ENCODE results near the gene AGAP1.

Gene AGAP1

GRCh38 chr2:236046715-236047114 is 552.9 kb downstream of the AGAP1 start:
- Histone ChIP-seq H3K4me1 (ENCODE audit: control insufficient read depth, insufficient read depth, low read length) (peaks cover 13% of the 10 kb centered on the region), H3K36me3 (ENCODE audit: control insufficient read depth, insufficient read depth, low read length) (peaks cover 7% of the 10 kb centered on the region), H3K4me3 (ENCODE audit: low read depth, low read length) (no peak overlapping the region), H3K27me3 (ENCODE audit: control insufficient read depth, insufficient read depth, low read length) (no peaks in the 10 kb centered on the region), H3K27ac (ENCODE audit: low read depth, low read length) (no peak overlapping the region), H3K9ac (ENCODE audit: low read length) (no peak overlapping the region), H3K9me3 (ENCODE audit: control insufficient read depth, insufficient read depth, low read depth, low read length) (no peaks in the 10 kb centered on the region)

DNA sequence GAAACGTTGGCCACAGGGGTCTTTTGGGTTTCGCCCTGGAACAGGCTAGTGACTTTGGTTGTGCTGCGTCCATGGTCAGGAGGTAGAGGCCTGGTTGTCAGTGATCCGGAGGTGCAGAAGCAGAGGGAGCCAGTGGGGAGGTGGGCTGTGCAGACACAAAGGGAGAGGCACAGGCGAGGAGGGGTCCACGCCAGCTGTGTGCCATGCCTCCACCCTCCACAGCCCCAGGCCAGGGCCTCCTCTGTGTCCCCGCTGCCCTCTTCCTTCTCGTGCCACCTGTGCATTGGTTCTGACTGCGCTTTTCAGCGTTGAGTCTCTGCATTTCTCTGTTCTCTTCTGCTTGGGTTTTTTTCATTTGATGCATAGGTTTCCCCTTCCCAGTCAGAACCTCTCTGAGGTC is 553.3 kb downstream of the AGAP1 start:
- Histone ChIP-seq H3K9ac (ENCODE audit: low read length) (no peak overlapping the region), H3K27me3 (ENCODE audit: control insufficient read depth, insufficient read depth, low read length) (no peaks in the 10 kb centered on the region), H3K4me3 (ENCODE audit: low read depth, low read length) (no peak overlapping the region), H3K36me3 (ENCODE audit: control insufficient read depth, insufficient read depth, low read length) (peaks cover 7% of the 10 kb centered on the region), H3K9me3 (ENCODE audit: control insufficient read depth, insufficient read depth, low read depth, low read length) (no peaks in the 10 kb centered on the region), H3K27ac (ENCODE audit: low read depth, low read length) (no peak overlapping the region), H3K4me1 (ENCODE audit: control insufficient read depth, insufficient read depth, low read length) (peaks cover 15% of the 10 kb centered on the region)

GRCh38 chr2:236047886-236048540 is 554.2 kb downstream of the AGAP1 start:
- Histone ChIP-seq H3K27ac (ENCODE audit: low read depth, low read length) (no peak overlapping the region), H3K9me3 (ENCODE audit: control insufficient read depth, insufficient read depth, low read depth, low read length) (no peaks in the 10 kb centered on the region), H3K27me3 (ENCODE audit: control insufficient read depth, insufficient read depth, low read length) (no peaks in the 10 kb centered on the region), H3K4me3 (ENCODE audit: low read depth, low read length) (no peak overlapping the region), H3K36me3 (ENCODE audit: control insufficient read depth, insufficient read depth, low read length) (peaks cover 7% of the 10 kb centered on the region), H3K4me1 (ENCODE audit: control insufficient read depth, insufficient read depth, low read length) (peaks cover 22% of the 10 kb centered on the region), H3K9ac (ENCODE audit: low read length) (no peak overlapping the region)

DNA sequence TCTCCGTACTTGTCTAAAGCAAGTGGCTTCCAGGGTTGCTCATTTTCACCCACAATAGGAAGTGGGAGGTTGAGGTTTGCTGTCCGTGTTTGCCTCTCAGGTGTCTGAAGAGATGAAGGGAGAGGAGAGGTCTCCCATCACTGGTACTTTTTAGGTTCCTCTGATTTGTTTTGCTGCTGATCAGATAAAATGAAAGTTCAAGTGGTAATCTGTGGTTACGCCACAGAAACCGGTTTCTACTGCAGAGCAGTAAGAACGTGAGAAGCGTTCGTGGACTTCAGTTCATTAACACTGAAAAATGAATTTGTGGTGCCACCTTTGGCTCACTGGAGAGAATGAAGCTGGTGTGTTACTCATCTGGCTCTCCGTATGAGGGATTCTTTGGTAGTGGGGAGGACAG is 556.1 kb downstream of the AGAP1 start:
- Histone ChIP-seq H3K36me3 (ENCODE audit: control insufficient read depth, insufficient read depth, low read length) (peaks cover 7% of the 10 kb centered on the region), H3K27ac (ENCODE audit: low read depth, low read length) (no peak overlapping the region)

DNA sequence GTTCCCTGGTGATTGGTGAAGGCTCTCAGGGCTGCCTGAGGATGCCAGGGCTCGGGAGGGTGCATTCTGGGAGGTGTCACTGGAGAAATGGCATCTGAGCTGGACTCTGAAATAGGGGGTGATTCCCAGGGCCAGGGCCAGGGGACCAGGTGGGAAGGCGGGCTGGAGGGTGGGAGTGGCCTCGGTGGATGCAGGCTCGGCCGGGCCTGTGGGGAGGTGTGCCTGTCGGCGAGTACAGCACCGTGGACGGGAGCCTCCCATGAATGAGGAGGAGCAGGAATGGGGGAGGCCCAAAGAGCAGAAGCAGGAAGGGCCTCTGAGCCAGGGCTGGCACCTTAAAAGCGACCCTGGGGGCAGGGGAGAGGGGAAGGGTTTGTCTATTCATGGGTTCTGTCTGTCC is 557.5 kb downstream of the AGAP1 start:
- Histone ChIP-seq H3K4me1 (ENCODE audit: control insufficient read depth, insufficient read depth, low read length) (peaks cover 31% of the 10 kb centered on the region), H3K36me3 (ENCODE audit: control insufficient read depth, insufficient read depth, low read length) (peaks cover 7% of the 10 kb centered on the region), H3K4me3 (ENCODE audit: low read depth, low read length) (no peak overlapping the region), H3K27me3 (ENCODE audit: control insufficient read depth, insufficient read depth, low read length) (no peaks in the 10 kb centered on the region), H3K9ac (ENCODE audit: low read length) (no peak overlapping the region), H3K27ac (ENCODE audit: low read depth, low read length) (no peak overlapping the region), H3K9me3 (ENCODE audit: control insufficient read depth, insufficient read depth, low read depth, low read length) (no peaks in the 10 kb centered on the region)

More for the DNA sequence above, 556.1 kb downstream of the AGAP1 start:
- Histone ChIP-seq H3K4me1 (ENCODE audit: control insufficient read depth, insufficient read depth, low read length) (peaks cover 36% of the 10 kb centered on the region), H3K9ac (ENCODE audit: low read length) (no peak overlapping the region), H3K4me3 (ENCODE audit: low read depth, low read length) (no peak overlapping the region), H3K9me3 (ENCODE audit: control insufficient read depth, insufficient read depth, low read depth, low read length) (no peaks in the 10 kb centered on the region), H3K27me3 (ENCODE audit: control insufficient read depth, insufficient read depth, low read length) (no peaks in the 10 kb centered on the region)

GRCh38 chr2:236051806-236052205 is 558.0 kb downstream of the AGAP1 start:
- Histone ChIP-seq H3K27ac (ENCODE audit: low read depth, low read length) (no peak overlapping the region), H3K27me3 (ENCODE audit: control insufficient read depth, insufficient read depth, low read length) (no peaks in the 10 kb centered on the region), H3K36me3 (ENCODE audit: control insufficient read depth, insufficient read depth, low read length) (peaks cover 7% of the 10 kb centered on the region), H3K4me1 (ENCODE audit: control insufficient read depth, insufficient read depth, low read length) (peaks cover 31% of the 10 kb centered on the region), H3K4me3 (ENCODE audit: low read depth, low read length) (no peak overlapping the region), H3K9me3 (ENCODE audit: control insufficient read depth, insufficient read depth, low read depth, low read length) (no peaks in the 10 kb centered on the region), H3K9ac (ENCODE audit: low read length) (no peak overlapping the region)

GRCh38 chr2:236052206-236052605 is 558.4 kb downstream of the AGAP1 start:
- Histone ChIP-seq H3K27ac (ENCODE audit: low read depth, low read length) (no peak overlapping the region), H3K36me3 (ENCODE audit: control insufficient read depth, insufficient read depth, low read length) (peaks cover 7% of the 10 kb centered on the region), H3K4me1 (ENCODE audit: control insufficient read depth, insufficient read depth, low read length) (peaks cover 31% of the 10 kb centered on the region)

DNA sequence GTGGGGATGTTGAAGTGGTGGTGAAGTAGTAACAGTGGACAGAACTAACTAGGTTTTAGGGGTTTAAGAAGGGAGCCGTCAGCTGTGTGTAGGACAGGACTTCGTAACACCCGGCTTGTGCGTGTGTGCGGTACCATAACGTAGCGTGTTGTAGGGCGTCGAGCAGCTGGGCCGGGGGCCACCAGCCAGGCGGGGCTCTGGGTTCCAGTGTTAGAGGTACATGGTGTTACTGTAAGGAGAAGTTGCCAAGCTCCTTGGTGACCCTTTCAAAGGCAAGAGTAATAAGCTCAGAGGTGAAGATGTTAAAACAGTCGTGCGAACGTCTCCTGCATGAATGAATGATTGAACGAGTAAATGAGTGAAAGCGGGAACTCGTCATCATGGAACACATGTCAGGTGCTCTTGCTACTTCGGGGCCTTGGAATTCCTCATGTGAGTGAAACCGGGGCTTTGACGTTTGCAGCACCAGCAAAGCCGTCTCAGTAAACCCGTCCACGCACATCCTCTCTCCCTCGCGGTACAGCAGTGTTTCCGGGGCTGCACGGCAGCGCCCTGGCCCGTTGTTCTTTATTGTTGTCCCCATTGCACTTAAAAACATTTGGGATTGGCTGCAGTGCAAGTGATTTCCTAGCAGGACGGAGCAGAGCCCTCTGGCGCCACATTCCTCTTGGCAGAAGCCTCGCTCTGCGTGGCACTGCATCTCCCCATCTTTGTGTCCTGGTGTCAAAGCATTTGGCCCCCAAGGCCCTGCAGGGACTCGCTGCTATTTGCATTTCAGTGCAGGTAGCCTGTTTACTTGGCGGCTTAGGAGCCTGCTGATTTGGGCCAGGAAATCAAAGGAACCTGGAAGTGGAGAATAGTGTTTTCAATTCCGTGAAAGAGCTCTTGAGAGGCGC is 559.3 kb downstream of the AGAP1 start:
- H3K27ac ChIP-seq (ENCODE audit: low read depth, low read length) = no peak overlapping the region
- peaks cover 9% of the 10 kb centered on the region for H3K36me3 ChIP-seq (ENCODE audit: control insufficient read depth, insufficient read depth, low read length)
- no peak overlapping the region for H3K9ac ChIP-seq (ENCODE audit: low read length)
- peaks cover 3% of the 10 kb centered on the region for H3K9me3 ChIP-seq (ENCODE audit: control insufficient read depth, insufficient read depth, low read depth, low read length)
- H3K27me3 ChIP-seq (ENCODE audit: control insufficient read depth, insufficient read depth, low read length) = no peaks in the 10 kb centered on the region
- H3K4me1 ChIP-seq (ENCODE audit: control insufficient read depth, insufficient read depth, low read length) = peaks cover 31% of the 10 kb centered on the region
- no peak overlapping the region for H3K4me3 ChIP-seq (ENCODE audit: low read depth, low read length)

More at GRCh38 chr2:236052206-236052605, 558.4 kb downstream of the AGAP1 start:
- H3K27me3 ChIP-seq (ENCODE audit: control insufficient read depth, insufficient read depth, low read length) = no peaks in the 10 kb centered on the region
- no peak overlapping the region for H3K4me3 ChIP-seq (ENCODE audit: low read depth, low read length)
- H3K9ac ChIP-seq (ENCODE audit: low read length) = no peak overlapping the region
- no peaks in the 10 kb centered on the region for H3K9me3 ChIP-seq (ENCODE audit: control insufficient read depth, insufficient read depth, low read depth, low read length)

GRCh38 chr2:236054125-236054524 is 560.3 kb downstream of the AGAP1 start:
- H3K9ac ChIP-seq (ENCODE audit: low read length) = no peak overlapping the region
- no peak overlapping the region for H3K4me3 ChIP-seq (ENCODE audit: low read depth, low read length)
- no peaks in the 10 kb centered on the region for H3K27me3 ChIP-seq (ENCODE audit: control insufficient read depth, insufficient read depth, low read length)

DNA sequence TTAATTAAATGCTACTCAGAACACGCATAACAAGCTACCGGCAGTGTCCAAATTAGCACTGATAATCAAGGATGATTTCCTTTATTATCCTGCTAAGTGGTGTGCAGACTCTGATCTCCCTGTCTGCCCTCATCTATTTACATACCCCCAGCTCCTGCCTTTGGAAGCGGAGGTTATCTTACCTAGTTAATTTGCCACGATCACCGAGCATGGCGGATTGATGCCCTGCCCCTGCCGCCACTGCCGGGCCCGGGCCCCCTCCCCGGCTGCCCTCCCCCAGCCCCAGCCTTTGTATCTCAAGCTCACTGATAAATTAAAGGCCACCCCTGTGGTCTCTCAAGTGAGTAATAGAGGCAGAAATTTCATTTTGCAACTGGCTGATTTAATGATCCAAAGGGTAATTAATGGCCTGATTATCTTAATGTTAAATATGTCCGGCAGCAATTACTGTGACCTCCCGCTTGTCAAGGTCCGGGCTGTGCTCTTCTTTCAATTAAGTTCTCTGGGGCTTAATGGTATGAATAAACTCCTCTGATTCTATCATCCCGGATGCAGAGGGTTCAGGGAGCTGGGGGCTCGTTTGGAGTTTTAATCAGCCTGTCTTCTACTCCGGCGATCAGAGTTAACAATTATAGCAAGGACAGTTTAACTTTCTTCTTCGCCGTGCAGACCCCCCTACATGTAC is 560.9 kb downstream of the AGAP1 start:
- Histone ChIP-seq H3K27ac (ENCODE audit: low read depth, low read length) (no peak overlapping the region), H3K36me3 (ENCODE audit: control insufficient read depth, insufficient read depth, low read length) (peaks cover 6% of the 10 kb centered on the region; the same call in 1 of the 2 replicates), H3K9me3 (ENCODE audit: control insufficient read depth, insufficient read depth, low read depth, low read length) (peaks cover 5% of the 10 kb centered on the region), H3K4me1 (ENCODE audit: control insufficient read depth, insufficient read depth, low read length) (peaks cover 31% of the 10 kb centered on the region), H3K9ac (ENCODE audit: low read length) (no peak overlapping the region), H3K27me3 (ENCODE audit: control insufficient read depth, insufficient read depth, low read length) (no peaks in the 10 kb centered on the region), H3K4me3 (ENCODE audit: low read depth, low read length) (no peak overlapping the region)

More at GRCh38 chr2:236054125-236054524, 560.3 kb downstream of the AGAP1 start:
- Histone ChIP-seq H3K36me3 (ENCODE audit: control insufficient read depth, insufficient read depth, low read length) (peaks cover 8% of the 10 kb centered on the region), H3K4me1 (ENCODE audit: control insufficient read depth, insufficient read depth, low read length) (peaks cover 31% of the 10 kb centered on the region), H3K27ac (ENCODE audit: low read depth, low read length) (no peak overlapping the region), H3K9me3 (ENCODE audit: control insufficient read depth, insufficient read depth, low read depth, low read length) (peaks cover 5% of the 10 kb centered on the region)

DNA sequence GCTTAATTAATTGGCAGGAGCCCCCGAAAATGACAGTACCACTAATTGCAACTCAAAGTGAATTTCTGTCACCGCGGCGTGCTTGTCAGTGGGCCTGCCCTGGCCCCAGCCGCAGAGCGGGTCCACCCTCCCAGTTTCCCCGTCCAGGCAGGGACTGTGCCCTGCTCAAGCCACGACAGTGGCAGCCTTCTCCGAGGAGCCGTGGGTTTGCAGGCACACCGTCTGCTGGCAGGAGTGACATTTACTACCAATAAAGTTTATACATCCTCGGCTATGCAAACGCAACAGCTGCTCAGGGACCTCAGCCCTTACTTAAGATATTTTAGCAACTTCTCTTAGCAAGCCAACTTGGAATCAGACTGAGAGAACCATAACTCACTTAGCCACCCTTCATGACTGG is 561.6 kb downstream of the AGAP1 start:
- H3K36me3 ChIP-seq (ENCODE audit: control insufficient read depth, insufficient read depth, low read length) = peaks cover 6% of the 10 kb centered on the region; the same call in 1 of the 2 replicates
- no peak overlapping the region for H3K27ac ChIP-seq (ENCODE audit: low read depth, low read length)
- H3K9ac ChIP-seq (ENCODE audit: low read length) = no peak overlapping the region
- H3K4me1 ChIP-seq (ENCODE audit: control insufficient read depth, insufficient read depth, low read length) = peaks cover 31% of the 10 kb centered on the region
- no peaks in the 10 kb centered on the region for H3K27me3 ChIP-seq (ENCODE audit: control insufficient read depth, insufficient read depth, low read length)
- no peak overlapping the region for H3K4me3 ChIP-seq (ENCODE audit: low read depth, low read length)
- H3K9me3 ChIP-seq (ENCODE audit: control insufficient read depth, insufficient read depth, low read depth, low read length) = peaks cover 5% of the 10 kb centered on the region

Data from HUES6 (cell line).